Suprapubic skin (tissue), 3 donors: ENCODE measurements around the gene KIF21B.

Experiments used
- EP300 ChIP-seq: sonication (generic); formaldehyde crosslinking; IDR thresholded peaks from one replicate; pipeline ENCODE4 v1.6.1; 2017; ENCODE audit warnings: antibody characterized with exemption
- TF ChIP-seq, protein P1 (sequence below), 2 donors: fragments of 200-600 bp in 1 of 2; fragments of 450-650 bp in 1 of 2; sonication (generic) in 1 of 2; IDR thresholded peaks; one replicate each; pipeline ENCODE4 v1.5.1; 2016 to 2019; ENCODE audit warnings: antibody characterized with exemption in 2 of 2, mild to moderate bottlenecking in 1 of 2, moderate library complexity in 1 of 2

- TF ChIP-seq, protein P1, sequence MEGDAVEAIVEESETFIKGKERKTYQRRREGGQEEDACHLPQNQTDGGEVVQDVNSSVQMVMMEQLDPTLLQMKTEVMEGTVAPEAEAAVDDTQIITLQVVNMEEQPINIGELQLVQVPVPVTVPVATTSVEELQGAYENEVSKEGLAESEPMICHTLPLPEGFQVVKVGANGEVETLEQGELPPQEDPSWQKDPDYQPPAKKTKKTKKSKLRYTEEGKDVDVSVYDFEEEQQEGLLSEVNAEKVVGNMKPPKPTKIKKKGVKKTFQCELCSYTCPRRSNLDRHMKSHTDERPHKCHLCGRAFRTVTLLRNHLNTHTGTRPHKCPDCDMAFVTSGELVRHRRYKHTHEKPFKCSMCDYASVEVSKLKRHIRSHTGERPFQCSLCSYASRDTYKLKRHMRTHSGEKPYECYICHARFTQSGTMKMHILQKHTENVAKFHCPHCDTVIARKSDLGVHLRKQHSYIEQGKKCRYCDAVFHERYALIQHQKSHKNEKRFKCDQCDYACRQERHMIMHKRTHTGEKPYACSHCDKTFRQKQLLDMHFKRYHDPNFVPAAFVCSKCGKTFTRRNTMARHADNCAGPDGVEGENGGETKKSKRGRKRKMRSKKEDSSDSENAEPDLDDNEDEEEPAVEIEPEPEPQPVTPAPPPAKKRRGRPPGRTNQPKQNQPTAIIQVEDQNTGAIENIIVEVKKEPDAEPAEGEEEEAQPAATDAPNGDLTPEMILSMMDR (IDR thresholded peaks at IDR 0.05): no peak
- no peak for TF ChIP-seq EP300
These were observed 45.5 kb upstream of the KIF21B start for GRCh38 chr1:201068976-201069375.
